ENCODE results near the gene SYNDIG1.

SYNDIG1 gene

GRCh38 chr20:24487240-24487639 is 17.8 kb downstream of the SYNDIG1 start:
- no peak for DNase-seq (ENCODE audit: low read depth)
- no peak overlapping the region for H3K4me3 ChIP-seq (replicated peaks; ENCODE audit: low read depth, low read length)
- TF ChIP-seq CTCF (IDR thresholded peaks at IDR 0.05; ENCODE audit: low read length, missing control alignments): no peak

- no peak for DNase-seq (ENCODE audit: low read depth)
- TF ChIP-seq CTCF (IDR thresholded peaks at IDR 0.05; ENCODE audit: low read length, missing control alignments): no peak
- no peak overlapping the region for H3K4me3 ChIP-seq (replicated peaks; ENCODE audit: low read depth, low read length)
Measured at GRCh38 chr20:24487648-24488047, 18.2 kb downstream of the SYNDIG1 start.

GRCh38 chr20:24488064-24488799 is 18.8 kb downstream of the SYNDIG1 start:
- H3K4me3 ChIP-seq (replicated peaks; ENCODE audit: low read depth, low read length): no peak overlapping the region
- DNase-seq (ENCODE audit: low read depth): no peak
- no peak for TF ChIP-seq CTCF (IDR thresholded peaks at IDR 0.05; ENCODE audit: low read length, missing control alignments)

DNA sequence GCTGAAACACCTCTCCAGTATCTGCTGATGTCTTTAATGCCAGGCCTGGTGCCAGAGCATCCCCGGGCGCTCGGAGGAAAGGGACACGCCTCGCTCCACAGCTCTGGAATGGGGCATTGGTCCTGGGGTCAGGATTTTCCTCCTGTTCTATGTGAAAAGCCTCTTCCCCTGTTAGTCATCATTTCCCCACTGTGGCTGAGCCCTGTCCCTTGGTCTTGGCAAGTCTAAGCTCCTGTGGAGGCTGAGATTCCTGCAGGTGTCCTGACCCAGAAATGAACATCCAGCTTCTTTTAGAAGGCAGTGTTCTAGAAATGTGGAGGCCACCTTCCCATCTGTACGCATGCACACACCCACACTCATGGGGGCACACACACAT is 19.4 kb downstream of the SYNDIG1 start:
- TF ChIP-seq CTCF (IDR thresholded peaks at IDR 0.05; ENCODE audit: low read length, missing control alignments): no peak
- no peak overlapping the region for H3K4me3 ChIP-seq (replicated peaks; ENCODE audit: low read depth, low read length)
- no peak for DNase-seq (ENCODE audit: low read depth)

DNA sequence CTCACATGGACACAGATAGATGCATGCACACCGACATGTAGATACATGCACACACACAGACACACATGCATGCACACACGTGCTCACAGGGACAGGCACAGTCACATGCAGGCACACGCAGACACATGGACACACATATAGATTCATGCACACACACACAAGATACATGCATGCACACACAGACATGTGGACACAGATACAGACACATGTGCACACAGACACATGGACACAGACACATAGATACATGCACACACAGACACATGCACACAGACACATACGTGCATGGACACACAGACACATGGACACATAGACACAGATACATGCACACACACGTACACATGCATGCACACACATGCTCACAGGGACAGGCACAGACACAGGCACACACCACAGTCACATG is 19.8 kb downstream of the SYNDIG1 start:
- no peak for DNase-seq (ENCODE audit: low read depth)
- no peak for TF ChIP-seq CTCF (IDR thresholded peaks at IDR 0.05; ENCODE audit: low read length, missing control alignments)
- no peak overlapping the region for H3K4me3 ChIP-seq (replicated peaks; ENCODE audit: low read depth, low read length)

DNA sequence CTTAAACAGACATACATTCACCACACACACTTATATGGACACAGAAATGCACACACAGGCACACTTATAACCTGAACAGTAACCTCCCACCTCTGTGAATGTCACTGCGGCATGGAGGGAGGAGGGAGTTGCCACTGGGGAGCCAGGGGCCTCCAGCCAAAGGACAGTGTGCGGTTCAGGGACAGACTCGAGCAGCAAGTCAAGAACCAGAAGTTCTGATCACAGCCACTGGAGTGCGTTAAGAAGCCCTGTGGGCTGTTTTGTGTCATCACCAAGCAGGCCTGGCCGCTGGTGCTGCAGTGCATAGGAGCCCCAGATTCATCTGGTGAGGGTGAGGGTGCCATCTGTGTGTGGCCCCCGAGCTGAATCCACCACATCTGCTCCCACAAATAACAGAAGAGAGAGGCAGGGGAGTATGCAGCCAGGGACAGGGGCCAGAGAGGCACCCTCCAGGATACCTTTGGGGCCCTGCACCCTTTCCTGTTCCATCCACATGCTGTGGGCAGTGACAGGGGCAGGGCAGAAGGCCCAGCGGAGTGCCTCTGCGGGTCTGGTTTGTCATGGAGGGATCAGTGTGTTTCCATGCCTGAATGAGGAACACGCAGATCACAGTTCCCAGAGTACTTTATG is 20.3 kb downstream of the SYNDIG1 start:
- no peak overlapping the region for H3K4me3 ChIP-seq (replicated peaks; ENCODE audit: low read depth, low read length)
- no peak for TF ChIP-seq CTCF (IDR thresholded peaks at IDR 0.05; ENCODE audit: low read length, missing control alignments)
- DNase-seq (ENCODE audit: low read depth): no peak

DNA sequence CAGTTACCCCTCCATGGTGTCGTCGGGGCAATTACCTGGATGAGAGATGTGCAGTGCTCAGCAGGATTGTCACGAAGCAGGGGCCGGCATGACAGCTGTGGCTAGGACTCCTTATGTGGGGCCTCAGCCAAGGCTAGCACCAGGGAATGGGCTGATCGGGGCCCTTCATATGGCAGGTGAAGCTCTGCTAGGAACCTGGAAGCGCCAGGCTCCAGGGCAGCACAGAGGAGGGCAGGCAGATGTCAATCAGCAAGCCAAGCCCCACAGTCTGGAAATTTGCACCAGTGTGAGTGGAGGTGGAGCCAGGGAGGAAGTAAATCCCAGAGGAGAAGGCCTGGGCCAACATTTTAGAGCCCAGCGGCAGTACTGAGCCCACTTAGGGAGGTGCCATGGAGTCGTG is 21.2 kb downstream of the SYNDIG1 start:
- DNase-seq (ENCODE audit: low read depth): no peak
- no peak for TF ChIP-seq CTCF (IDR thresholded peaks at IDR 0.05; ENCODE audit: low read length, missing control alignments)
- H3K4me3 ChIP-seq (replicated peaks; ENCODE audit: low read depth, low read length): no peak overlapping the region
